CD4-positive, alpha-beta T cell (primary cell): ENCODE results near the gene ANKS1B. TPM values are rescaled to one million over a fixed set of nuclear protein-coding genes. Genes with fewer than 3 reads are reported as not detected.

ENCODE experiments used
- ATAC-seq: fragments of 200-7000 bp; cut with Tn5 transposase; one replicate; pipeline ENCODE4 v1.10.0; 2022; ENCODE audit warnings: mild to moderate bottlenecking; ENCODE audit not compliant: poor library complexity
- CTCF ChIA-PET: fragments of 350-600 bp; sonication (Branson Sonifier 250); formaldehyde crosslinking; loops from one replicate; lab custom pipeline; 2021; ENCODE audit warnings: antibody characterized with exemption, inconsistent platforms; lab: Charles Lee
- POLR2A ChIA-PET: fragments of 350-600 bp; sonication (Branson Sonifier 250); formaldehyde crosslinking; loops from one replicate; lab custom pipeline; 2021; ENCODE audit warnings: antibody characterized with exemption, inconsistent platforms; lab: Charles Lee
- DNase-seq, 14 experiments: peaks; one replicate each; pipeline ENCODE4 v3.0.0-alpha.2; 2013 to 2020; ENCODE audit warnings: mixed read lengths in 2 of 14
- H3K27ac ChIP-seq, 2 donors: one replicate each; pipeline versions ENCODE4 v1.5.1 to v1.7.0; 2013; ENCODE audit warnings: low read length in 2 of 2, low read depth in 1 of 2, mild to moderate bottlenecking in 1 of 2
- H3K27me3 ChIP-seq, 2 experiments: 1 replicate in 1 of 2; 2 replicates in 1 of 2; pipeline versions ENCODE4 v1.6.1 to v1.7.0; 2013; ENCODE audit warnings: low read length in 2 of 2, control low read depth in 1 of 2, mild to moderate bottlenecking in 1 of 2, moderate library complexity in 1 of 2; ENCODE audit not compliant: insufficient read depth in 2 of 2, control insufficient read depth in 1 of 2
- H3K36me3 ChIP-seq: one replicate; pipeline ENCODE4 v1.6.1; 2013; ENCODE audit warnings: low read length, control low read depth; ENCODE audit not compliant: insufficient read depth
- H3K4me1 ChIP-seq: one replicate; pipeline ENCODE4 v1.6.1; 2013; ENCODE audit warnings: low read length, control low read depth; ENCODE audit not compliant: insufficient read depth
- H3K4me3 ChIP-seq: one replicate; pipeline ENCODE4 v1.5.1; 2013; ENCODE audit warnings: mild to moderate bottlenecking, low read length, moderate library complexity
- H3K9me3 ChIP-seq, 2 experiments: 1 replicate in 1 of 2; 2 replicates in 1 of 2; pipeline versions ENCODE4 v1.6.1 to v1.7.0; 2013; ENCODE audit warnings: low read length in 2 of 2, mild to moderate bottlenecking in 2 of 2, control low read depth in 1 of 2, moderate library complexity in 1 of 2; ENCODE audit not compliant: control insufficient read depth in 1 of 2, insufficient read depth in 1 of 2
- H3K27ac Mint-ChIP-seq: one replicate; pipeline ENCODE4 v1.8.0; 2020; ENCODE audit warnings: mixed read lengths
- H3K27me3 Mint-ChIP-seq: one replicate; pipeline ENCODE4 v1.8.0; 2021; ENCODE audit warnings: mixed read lengths
- H3K36me3 Mint-ChIP-seq: one replicate; pipeline ENCODE4 v1.8.0; 2021; ENCODE audit warnings: low read depth, mixed read lengths
- H3K4me1 Mint-ChIP-seq: one replicate; pipeline ENCODE4 v1.8.0; 2021; ENCODE audit warnings: low read depth, mixed read lengths
- H3K4me3 Mint-ChIP-seq: one replicate; pipeline ENCODE4 v1.8.0; 2020; ENCODE audit warnings: mild to moderate bottlenecking, mixed read lengths
- H3K9me3 Mint-ChIP-seq: one replicate; pipeline ENCODE4 v1.8.0; 2020; ENCODE audit warnings: mixed read lengths
- intact Hi-C, 2 experiments: fragments of 100-400 bp; cut with DNase I in 1 of 2; cut with micrococcal nuclease in 1 of 2; formaldehyde crosslinking; loops; one replicate each; pipeline versions ENCODE4 v1.15.1 to v1.9.0; 2023 to 2025; cut with DNase I, micrococcal nuclease
- total RNA-seq, 174 experiments: library from RNA in 2 of 174; stranded (reverse) in 2 of 174; gene quantifications; one replicate each; pipeline ENCODE4 v1.2.3 and lab custom pipeline; 2021 to 2026
- TF ChIP-seq, protein P1 (sequence below): fragments of 200-600 bp; IDR thresholded peaks from one replicate; pipeline ENCODE4 v1.8.0; 2022; ENCODE audit warnings: antibody characterized with exemption, mild to moderate bottlenecking

ANKS1B gene
- total RNA-seq, 2 experiments from 2014 or later, result 0.16 to 1.1 TPM

DNA sequence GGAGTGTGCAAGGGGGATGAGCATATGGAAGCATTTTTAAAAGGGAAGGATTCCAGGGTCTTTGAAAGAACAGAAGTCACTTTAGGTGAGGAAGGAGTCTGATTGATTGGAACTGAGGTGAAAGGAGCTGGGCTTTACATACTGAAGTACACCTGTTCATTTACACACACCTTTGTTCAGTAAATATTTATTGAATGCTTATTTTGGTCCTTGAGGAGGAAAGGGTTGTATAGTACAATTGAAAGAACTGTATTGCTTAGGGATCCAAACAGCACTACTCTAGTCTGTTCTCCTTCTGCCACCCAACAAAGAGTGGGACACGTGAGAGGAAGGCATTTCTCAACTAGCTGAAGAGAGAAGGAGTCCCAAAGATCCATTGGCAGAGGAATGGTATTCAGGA is 1275.7 kb downstream of the ANKS1B start:
- no peaks in the 10 kb centered on the region for H3K9me3 Mint-ChIP-seq
- POLR2A ChIA-PET, result no interaction called here
- H3K4me1 Mint-ChIP-seq, result no peaks in the 10 kb centered on the region
- Histone ChIP-seq H3K27me3 (no peaks in the 10 kb centered on the region), H3K9me3 (no peaks in the 10 kb centered on the region), H3K4me1 (no peaks in the 10 kb centered on the region), H3K36me3 (peaks cover 53% of the 10 kb centered on the region), H3K27ac (no peak overlapping the region), H3K4me3 (no peak overlapping the region)
- intact Hi-C loops, result no loop called here
- TF ChIP-seq, protein P1, sequence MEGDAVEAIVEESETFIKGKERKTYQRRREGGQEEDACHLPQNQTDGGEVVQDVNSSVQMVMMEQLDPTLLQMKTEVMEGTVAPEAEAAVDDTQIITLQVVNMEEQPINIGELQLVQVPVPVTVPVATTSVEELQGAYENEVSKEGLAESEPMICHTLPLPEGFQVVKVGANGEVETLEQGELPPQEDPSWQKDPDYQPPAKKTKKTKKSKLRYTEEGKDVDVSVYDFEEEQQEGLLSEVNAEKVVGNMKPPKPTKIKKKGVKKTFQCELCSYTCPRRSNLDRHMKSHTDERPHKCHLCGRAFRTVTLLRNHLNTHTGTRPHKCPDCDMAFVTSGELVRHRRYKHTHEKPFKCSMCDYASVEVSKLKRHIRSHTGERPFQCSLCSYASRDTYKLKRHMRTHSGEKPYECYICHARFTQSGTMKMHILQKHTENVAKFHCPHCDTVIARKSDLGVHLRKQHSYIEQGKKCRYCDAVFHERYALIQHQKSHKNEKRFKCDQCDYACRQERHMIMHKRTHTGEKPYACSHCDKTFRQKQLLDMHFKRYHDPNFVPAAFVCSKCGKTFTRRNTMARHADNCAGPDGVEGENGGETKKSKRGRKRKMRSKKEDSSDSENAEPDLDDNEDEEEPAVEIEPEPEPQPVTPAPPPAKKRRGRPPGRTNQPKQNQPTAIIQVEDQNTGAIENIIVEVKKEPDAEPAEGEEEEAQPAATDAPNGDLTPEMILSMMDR, result no peak
- ATAC-seq (no peak), DNase-seq (no peak)
- H3K27me3 Mint-ChIP-seq, result no peaks in the 10 kb centered on the region
- CTCF ChIA-PET, result no interaction called here
- no peak overlapping the region for H3K27ac Mint-ChIP-seq
- H3K4me3 Mint-ChIP-seq, result no peak overlapping the region
- H3K36me3 Mint-ChIP-seq, result peaks cover 82% of the 10 kb centered on the region

- no peaks in the 10 kb centered on the region for H3K27me3 Mint-ChIP-seq
- CTCF ChIA-PET, result no interaction called here
- H3K4me1 Mint-ChIP-seq, result peaks cover 5% of the 10 kb centered on the region
- no peak overlapping the region for H3K4me3 ChIP-seq
- no peak for DNase-seq
- H3K4me3 Mint-ChIP-seq, result no peak overlapping the region
- TF ChIP-seq, protein P1, result no peak
- POLR2A ChIA-PET, result no interaction called here
- intact Hi-C loops, result no loop called here
- H3K4me1 ChIP-seq, result peaks cover 4% of the 10 kb centered on the region
- no peaks in the 10 kb centered on the region for H3K27me3 ChIP-seq
- H3K36me3 Mint-ChIP-seq, result peaks cover 78% of the 10 kb centered on the region
- no peak overlapping the region for H3K27ac Mint-ChIP-seq
- H3K36me3 ChIP-seq, result peaks cover 37% of the 10 kb centered on the region
- no peaks in the 10 kb centered on the region for H3K9me3 ChIP-seq
- ATAC-seq, result no peak
- no peaks in the 10 kb centered on the region for H3K9me3 Mint-ChIP-seq
- no peak overlapping the region for H3K27ac ChIP-seq
These were observed 1283.6 kb downstream of the ANKS1B start for GRCh38 chr12:98701166-98701565.

DNA sequence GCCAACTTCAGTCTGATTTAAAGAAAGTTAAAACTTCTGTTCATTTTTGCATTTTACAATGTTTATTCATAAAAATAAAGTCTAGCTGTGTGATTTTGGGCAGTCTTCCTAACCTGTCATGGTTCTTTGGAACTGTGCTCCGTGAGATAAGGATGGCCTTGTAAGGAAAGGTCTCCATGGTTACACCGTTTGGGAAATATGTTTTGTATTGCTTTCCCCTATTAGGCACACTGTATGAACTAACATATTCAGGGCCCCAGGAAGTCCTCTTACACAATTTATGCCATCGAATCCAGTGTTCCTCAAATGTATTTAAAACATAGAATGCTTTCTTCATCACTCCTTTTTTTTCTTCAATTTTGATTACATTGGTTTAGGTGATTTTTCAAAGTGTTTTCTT is 1285.2 kb downstream of the ANKS1B start:
- Mint-ChIP-seq H3K27me3 (no peaks in the 10 kb centered on the region), H3K36me3 (peaks cover 75% of the 10 kb centered on the region), H3K4me1 (peaks cover 5% of the 10 kb centered on the region), H3K9me3 (no peaks in the 10 kb centered on the region), H3K27ac (no peak overlapping the region), H3K4me3 (no peak overlapping the region)
- TF ChIP-seq, protein P1, result no peak
- ATAC-seq (no peak), DNase-seq (no peak)
- H3K4me1 ChIP-seq, result peaks cover 4% of the 10 kb centered on the region
- no peak overlapping the region for H3K27ac ChIP-seq
- no peaks in the 10 kb centered on the region for H3K9me3 ChIP-seq
- ChIA-PET CTCF (interaction anchor here (0.9 to 1.2 kb wide), 2 partner anchors 12 to 30 kb away, joined by 3 read pairs; no protein-coding TSS in a partner anchor), POLR2A (no interaction called here)
- H3K27me3 ChIP-seq, result no peaks in the 10 kb centered on the region
- H3K4me3 ChIP-seq, result no peak overlapping the region
- H3K36me3 ChIP-seq, result peaks cover 44% of the 10 kb centered on the region
- intact Hi-C loops, result loop anchor here in 1 of 2 experiments (2.0 kb wide), 1 partner anchor 299 kb away; no protein-coding TSS in a partner anchor
